ENCODE data around the gene NCS1. TPM values are rescaled to one million over a fixed set of nuclear protein-coding genes. Genes with fewer than 3 reads are reported as not detected.

The NCS1 gene
- total RNA-seq = 10 to 100 TPM in 1 of 2 experiments, 1 to 10 TPM in 1; 4.0 to 16.9 TPM

DNA sequence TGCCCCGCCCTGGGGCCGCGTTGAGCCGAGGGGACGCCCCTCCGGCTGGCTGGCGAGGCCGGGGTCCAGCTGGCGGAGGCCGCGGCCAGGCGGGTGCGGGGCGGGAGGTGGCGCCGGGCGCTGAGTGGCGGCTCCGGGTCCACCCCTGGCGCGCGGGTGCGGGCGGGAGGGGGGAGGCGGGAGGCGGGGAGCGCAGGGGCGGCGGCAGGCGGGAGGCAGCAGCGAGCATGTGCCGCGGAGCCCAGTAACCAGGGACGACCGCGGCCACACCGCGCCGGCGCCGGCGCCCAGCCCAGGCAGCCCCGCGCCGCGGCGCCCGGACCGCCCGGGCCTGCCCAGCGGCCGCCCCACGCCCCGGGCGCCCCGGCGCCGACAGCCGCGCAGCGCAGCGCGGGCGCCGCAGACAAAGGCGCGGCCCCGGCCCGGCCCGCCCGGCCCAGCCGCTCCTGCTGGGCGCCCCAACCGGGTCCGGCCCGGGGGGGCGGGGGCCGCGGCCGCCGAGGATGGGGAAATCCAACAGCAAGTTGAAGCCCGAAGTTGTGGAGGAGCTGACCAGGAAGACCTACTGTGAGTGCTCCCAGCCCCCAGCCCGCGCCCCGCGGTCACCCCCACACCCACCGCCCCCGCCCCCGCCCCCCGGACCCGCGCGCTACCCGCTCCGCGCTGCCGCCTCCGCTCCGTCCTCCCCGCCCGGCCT lies at the start of gene NCS1:
Gene NCS1, plus strand, starts transcription at position 244 of the 697 bp plus-strand sequence. Its CDS starts 260 bp downstream, at position 504.
- H3K27me3 Mint-ChIP-seq = peaks cover 27% of the 10 kb centered on the region
- CTCF ChIA-PET = no interaction called here
- H3K36me3 Mint-ChIP-seq = no peaks in the 10 kb centered on the region
- peak; percentile 77 for ATAC-seq
- H3K9me3 Mint-ChIP-seq (ENCODE audit: low read depth) = no peaks in the 10 kb centered on the region
- peak within 1 kb of the TSS; percentile 6 for H3K27ac Mint-ChIP-seq
- DNase-seq = peak; percentile 53
- peaks cover 11% of the 10 kb centered on the region for H3K4me1 Mint-ChIP-seq
- H3K4me3 Mint-ChIP-seq = peak within 1 kb of the TSS; percentile 69

DNA sequence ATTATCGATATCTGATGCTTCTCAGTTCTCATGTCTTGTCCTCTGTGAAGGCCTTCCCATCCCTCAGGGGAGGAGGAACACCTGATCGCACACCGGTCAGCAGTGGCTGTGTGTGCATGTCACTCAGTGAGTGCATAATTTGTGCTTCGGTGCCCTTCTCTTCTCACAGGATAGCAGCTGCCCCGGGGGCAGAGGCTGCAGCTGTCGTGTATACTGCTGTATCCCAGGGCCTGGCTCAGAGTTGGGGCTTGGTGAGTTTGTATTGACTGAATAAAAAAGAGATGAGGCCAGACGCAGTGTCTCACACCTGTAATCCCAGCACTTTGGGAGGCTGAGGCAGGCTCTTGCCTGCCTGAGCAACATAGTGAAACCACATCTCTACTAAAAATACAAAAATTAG lies 49.7 kb upstream of the NCS1 start:
- no peak overlapping the region for H3K4me3 Mint-ChIP-seq
- peaks cover 14% of the 10 kb centered on the region for H3K4me1 Mint-ChIP-seq
- CTCF ChIA-PET = interaction anchor here (1.0 to 2.2 kb wide), 3 partner anchors 13 to 114 kb away, joined by 5 to 8 read pairs (median 7); no protein-coding TSS in a partner anchor
- no peak overlapping the region for H3K27ac Mint-ChIP-seq
- ATAC-seq = no peak
- H3K36me3 Mint-ChIP-seq = peaks cover 7% of the 10 kb centered on the region
- no peaks in the 10 kb centered on the region for H3K27me3 Mint-ChIP-seq
- DNase-seq = no peak
- no peaks in the 10 kb centered on the region for H3K9me3 Mint-ChIP-seq (ENCODE audit: low read depth)

DNA sequence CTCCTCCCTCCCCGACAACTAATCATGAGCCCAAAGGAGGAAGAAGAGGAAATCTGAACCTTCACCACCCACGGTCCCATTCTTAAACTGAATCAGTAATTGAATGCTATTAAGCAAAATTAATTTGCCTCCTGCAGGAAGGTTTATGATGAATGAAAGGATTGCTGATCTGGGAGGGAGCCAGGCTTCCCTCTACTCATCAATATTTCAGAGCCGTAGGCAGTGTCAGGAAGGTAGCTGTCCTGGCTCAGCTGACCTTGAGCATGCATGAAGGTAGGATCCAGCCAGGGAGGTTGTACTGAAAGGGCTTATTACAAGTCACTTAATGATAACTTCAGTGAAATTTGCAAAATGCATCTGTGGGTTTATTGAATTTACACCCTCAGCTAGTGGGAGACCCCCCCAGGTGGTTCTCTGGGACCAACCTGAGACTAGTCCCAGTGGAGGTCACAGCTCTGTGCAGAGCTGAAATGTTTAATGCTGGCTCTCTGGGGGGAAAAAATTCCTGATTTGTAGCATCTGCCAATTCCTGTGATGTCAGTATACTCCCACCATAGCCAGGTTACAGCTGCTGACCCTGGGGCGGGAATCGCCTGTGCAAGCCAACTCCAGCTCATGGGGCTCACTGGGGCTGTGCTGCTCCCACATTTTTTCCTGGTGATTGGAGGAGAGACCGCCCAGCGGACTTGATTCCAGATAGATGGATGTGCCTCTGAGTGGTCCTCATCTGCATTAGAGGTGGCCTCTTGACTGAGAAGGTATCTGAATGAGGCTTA lies 47.9 kb upstream of the NCS1 start:
- CTCF ChIA-PET = interaction anchor here (0.7 to 2.9 kb wide), 5 partner anchors 17 to 996 kb away, joined by 3 to 12 read pairs (median 4); no protein-coding TSS in a partner anchor
- Mint-ChIP-seq H3K9me3 (ENCODE audit: low read depth) (no peaks in the 10 kb centered on the region), H3K4me1 (peaks cover 28% of the 10 kb centered on the region), H3K27me3 (no peaks in the 10 kb centered on the region), H3K27ac (no peak overlapping the region), H3K4me3 (no peak overlapping the region), H3K36me3 (peaks cover 17% of the 10 kb centered on the region)
- no peak for DNase-seq
- no peak for ATAC-seq

DNA sequence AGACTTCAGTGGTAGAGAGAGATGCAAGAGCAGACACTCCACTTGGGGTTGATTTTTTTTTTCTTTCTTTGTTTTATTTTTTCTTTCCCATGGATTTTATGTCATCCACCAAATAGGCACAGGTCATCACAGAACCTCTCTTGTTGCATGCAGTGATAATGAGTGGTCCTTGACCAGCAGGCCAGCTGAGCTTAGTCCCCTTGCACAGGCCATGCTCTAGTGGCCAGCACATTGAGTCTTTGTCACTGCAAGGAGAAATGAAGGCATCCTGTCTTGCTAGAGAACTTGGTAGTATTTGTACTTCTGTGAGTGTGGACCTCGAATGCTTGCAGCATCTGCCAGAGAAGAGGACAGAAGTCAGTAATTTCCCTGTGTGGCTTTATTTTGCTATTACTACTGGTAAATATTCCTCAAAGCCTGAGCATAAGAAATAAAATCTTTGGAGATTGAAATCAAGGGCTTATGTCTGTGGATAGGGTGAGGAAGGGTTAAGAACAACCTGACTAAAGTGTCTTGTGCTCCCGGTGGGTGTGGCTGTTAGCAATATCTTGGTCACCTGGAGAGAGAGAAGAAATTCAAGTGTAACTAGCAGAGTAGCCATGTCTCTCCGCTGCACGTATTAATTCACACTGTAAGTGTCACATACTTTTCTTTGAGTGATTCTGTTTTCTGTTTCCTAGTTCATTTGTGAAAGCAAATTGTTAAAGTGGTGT lies 45.3 kb upstream of the NCS1 start:
- Mint-ChIP-seq H3K9me3 (ENCODE audit: low read depth) (no peaks in the 10 kb centered on the region), H3K27ac (peak overlapping the region; percentile 52), H3K4me3 (no peak overlapping the region), H3K27me3 (no peaks in the 10 kb centered on the region), H3K4me1 (peaks cover 51% of the 10 kb centered on the region), H3K36me3 (peaks cover 34% of the 10 kb centered on the region)
- CTCF ChIA-PET = interaction anchor here (2.7 to 2.9 kb wide), 2 partner anchors 14 to 20 kb away, joined by 12 to 13 read pairs; no protein-coding TSS in a partner anchor
- ATAC-seq = no peak
- DNase-seq = no peak

DNA sequence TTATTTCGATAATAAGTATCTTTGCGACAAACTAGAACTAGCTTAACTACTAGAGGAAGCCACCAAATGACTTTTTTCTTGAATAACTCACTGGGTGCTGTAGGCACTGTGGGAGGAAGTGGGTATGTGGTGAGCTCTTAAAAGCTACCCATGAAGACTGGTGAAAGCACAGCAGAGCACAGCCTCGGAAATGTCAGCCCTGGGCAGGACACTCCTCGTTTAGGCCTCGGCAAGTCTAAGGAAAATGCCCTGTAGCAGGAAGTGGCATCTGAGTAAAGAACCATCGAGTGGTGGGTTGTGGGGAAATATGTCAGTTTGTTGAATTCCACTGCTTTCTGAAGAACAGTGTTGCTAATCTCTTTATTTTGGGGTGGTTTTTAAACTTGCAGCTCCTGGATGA lies 44.0 kb upstream of the NCS1 start:
- peak; percentile 81 for ATAC-seq
- H3K4me1 Mint-ChIP-seq = peaks cover 51% of the 10 kb centered on the region
- DNase-seq = peak; percentile 93
- CTCF ChIA-PET = interaction anchor here (0.9 to 3.2 kb wide), 9 partner anchors 9 to 390 kb away, joined by 3 to 28 read pairs (median 8); no protein-coding TSS in a partner anchor
- no peaks in the 10 kb centered on the region for H3K27me3 Mint-ChIP-seq
- peak overlapping the region; percentile 99 for H3K27ac Mint-ChIP-seq
- H3K36me3 Mint-ChIP-seq = peaks cover 36% of the 10 kb centered on the region
- H3K4me3 Mint-ChIP-seq = peak overlapping the region; percentile 62
- no peaks in the 10 kb centered on the region for H3K9me3 Mint-ChIP-seq (ENCODE audit: low read depth)

DNA sequence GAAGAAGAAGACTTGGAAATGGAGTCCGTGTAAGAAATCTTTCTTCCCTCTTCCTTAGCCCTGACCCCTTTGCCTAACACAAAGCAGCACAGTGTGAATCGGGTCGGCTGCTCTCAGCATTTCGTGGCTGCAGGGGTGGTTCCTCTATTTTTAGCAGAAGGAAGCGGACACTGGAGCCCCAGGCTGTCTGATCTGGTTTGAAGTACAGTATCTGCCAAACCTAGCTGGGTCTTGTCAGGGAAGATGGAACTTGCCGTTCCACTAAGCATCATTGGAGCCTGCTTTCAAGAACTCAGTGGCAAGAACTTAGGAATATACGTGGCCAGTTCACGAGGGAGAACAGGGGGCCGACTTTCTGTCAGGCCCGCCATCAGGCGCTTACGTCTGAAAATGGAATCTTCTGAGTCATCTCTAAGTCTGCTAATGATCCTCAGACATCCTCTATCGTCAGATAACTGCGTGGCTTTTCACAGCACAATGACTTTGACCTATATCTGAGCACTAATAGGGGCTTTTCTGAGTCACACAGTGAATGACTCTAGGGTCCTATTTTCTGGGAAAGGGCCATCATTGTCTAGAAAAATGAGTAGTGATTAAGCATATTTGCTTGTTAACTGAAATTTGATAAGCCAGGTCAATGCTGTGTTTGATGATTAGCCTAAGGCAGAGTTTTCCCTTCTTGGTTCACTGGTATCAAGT lies 43.3 kb upstream of the NCS1 start:
- peak overlapping the region; percentile 62 for H3K4me3 Mint-ChIP-seq
- peaks cover 39% of the 10 kb centered on the region for H3K36me3 Mint-ChIP-seq
- no peaks in the 10 kb centered on the region for H3K9me3 Mint-ChIP-seq (ENCODE audit: low read depth)
- no peaks in the 10 kb centered on the region for H3K27me3 Mint-ChIP-seq
- ATAC-seq (peak; percentile 83), DNase-seq (peak; percentile 81)
- H3K4me1 Mint-ChIP-seq = peaks cover 51% of the 10 kb centered on the region
- CTCF ChIA-PET = interaction anchor here (1.1 to 3.2 kb wide), 8 partner anchors 10 to 391 kb away, joined by 3 to 28 read pairs (median 8); no protein-coding TSS in a partner anchor
- peak overlapping the region; percentile 99 for H3K27ac Mint-ChIP-seq

DNA sequence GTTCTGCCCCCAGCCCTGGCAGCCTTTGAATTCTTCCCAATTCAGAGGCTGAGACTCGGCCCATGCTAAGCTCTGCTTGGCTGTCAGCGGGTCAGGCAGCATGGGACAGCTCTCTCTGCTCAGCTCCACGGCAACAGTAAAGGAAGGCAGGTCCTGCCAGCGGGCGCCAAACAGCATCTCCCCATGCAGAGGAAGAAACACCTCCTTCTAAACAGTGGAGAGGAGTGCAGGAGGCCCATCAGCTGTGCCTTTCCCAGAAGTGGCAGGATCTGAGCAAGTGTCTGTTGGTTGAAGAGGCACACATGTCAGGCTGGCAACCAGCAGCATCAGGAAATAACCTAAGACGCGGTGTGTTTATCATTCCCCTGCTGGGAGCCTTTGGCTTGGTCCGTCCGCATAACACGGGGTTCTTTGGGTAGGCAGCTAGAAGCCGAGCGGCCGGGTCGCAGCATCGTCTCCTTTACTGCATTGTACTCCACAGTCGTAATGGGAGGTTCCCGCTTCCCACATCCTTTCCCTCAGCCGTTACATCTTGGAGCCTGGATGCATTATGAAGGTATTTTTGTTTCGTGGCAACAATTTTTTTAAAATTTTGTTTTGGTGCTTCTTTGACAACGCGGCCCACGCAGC lies 42.7 kb upstream of the NCS1 start:
- peaks cover 41% of the 10 kb centered on the region for H3K36me3 Mint-ChIP-seq
- H3K4me3 Mint-ChIP-seq = peak overlapping the region; percentile 62
- no peaks in the 10 kb centered on the region for H3K9me3 Mint-ChIP-seq (ENCODE audit: low read depth)
- CTCF ChIA-PET = interaction anchor here (0.8 to 3.2 kb wide), 5 partner anchors 14 to 107 kb away, joined by 4 to 28 read pairs (median 13); no protein-coding TSS in a partner anchor
- H3K27me3 Mint-ChIP-seq = no peaks in the 10 kb centered on the region
- ATAC-seq (no peak), DNase-seq (peak; percentile 58)
- H3K4me1 Mint-ChIP-seq = peaks cover 49% of the 10 kb centered on the region
- peak overlapping the region; percentile 99 for H3K27ac Mint-ChIP-seq

DNA sequence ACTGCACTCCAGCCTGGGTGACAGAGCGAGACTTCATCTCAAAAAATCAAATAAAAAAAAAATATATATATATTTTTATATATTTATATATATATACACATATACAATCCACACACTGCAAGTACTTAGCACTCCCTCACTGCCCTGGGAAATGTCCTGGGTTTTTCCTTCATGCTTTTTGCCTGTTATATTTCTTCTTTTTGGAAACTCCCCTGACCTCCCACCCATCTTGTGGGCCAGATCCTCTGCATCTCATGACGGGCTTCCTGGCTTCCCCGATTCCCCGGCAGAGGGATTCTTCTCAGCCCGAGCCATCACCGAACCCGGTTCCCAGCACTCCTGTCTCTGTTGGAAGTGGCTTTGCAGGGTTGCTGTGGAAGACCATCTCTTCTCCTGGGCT lies 39.5 kb upstream of the NCS1 start:
- no peaks in the 10 kb centered on the region for H3K27me3 Mint-ChIP-seq
- H3K9me3 Mint-ChIP-seq (ENCODE audit: low read depth) = no peaks in the 10 kb centered on the region
- H3K27ac Mint-ChIP-seq = no peak overlapping the region
- H3K4me1 Mint-ChIP-seq = peaks cover 53% of the 10 kb centered on the region
- H3K36me3 Mint-ChIP-seq = peaks cover 66% of the 10 kb centered on the region
- DNase-seq (no peak), ATAC-seq (no peak)
- CTCF ChIA-PET = no interaction called here
- H3K4me3 Mint-ChIP-seq = no peak overlapping the region

DNA sequence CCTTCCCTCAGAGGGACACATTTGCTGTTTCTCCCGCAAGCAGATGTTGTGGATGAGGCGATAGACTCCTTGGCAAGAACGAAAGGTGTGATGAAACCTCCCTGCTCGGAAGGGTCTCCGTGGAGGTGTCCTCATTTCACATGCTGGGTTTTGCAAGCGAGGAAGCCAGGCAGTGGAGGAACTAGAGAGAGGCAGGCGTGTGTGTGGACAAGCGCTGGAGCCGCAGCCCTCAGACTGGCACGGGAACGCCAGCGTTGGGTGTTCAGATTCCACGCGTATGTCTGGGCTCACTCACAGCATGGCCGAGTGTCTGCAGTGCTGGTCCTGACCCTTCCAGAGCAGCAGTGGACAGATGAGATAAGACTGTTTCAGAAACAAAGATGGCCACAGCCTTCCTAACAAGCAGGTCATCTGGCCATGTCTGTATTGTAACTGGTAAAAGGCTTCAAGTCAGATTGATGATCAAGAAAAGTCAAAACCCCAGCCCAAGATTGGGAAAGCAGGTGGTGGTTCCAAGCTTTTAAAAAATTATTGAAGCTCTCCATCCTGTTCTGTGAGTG lies 35.0 kb upstream of the NCS1 start:
- H3K27me3 Mint-ChIP-seq = no peaks in the 10 kb centered on the region
- H3K27ac Mint-ChIP-seq = no peak overlapping the region
- no peaks in the 10 kb centered on the region for H3K9me3 Mint-ChIP-seq (ENCODE audit: low read depth)
- DNase-seq (no peak), ATAC-seq (no peak)
- peaks cover 44% of the 10 kb centered on the region for H3K36me3 Mint-ChIP-seq
- peaks cover 50% of the 10 kb centered on the region for H3K4me1 Mint-ChIP-seq
- CTCF ChIA-PET = no interaction called here
- no peak overlapping the region for H3K4me3 Mint-ChIP-seq

DNA sequence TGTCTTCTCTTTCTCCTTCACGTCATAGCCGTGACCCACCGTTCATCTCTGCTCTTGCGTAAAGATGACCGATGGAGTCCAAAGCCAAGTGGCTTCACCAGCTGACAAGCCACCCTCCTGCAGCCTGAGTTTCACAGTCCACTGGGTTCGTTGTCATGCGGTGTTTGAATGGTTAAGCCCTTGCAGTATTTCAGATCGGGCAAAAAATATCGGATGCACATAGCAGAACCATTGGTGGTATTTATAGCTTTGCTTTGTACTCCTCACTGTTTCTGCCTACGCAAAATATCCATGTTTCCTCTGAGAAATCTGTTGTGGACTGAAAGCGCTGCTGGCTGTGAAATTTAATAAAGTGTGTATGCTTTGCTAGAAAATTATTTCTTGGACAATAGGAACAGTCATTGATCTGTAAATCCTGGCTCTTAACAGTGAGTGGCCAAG lies 34.5 kb upstream of the NCS1 start:
- Mint-ChIP-seq H3K27ac (no peak overlapping the region), H3K4me3 (no peak overlapping the region), H3K36me3 (peaks cover 44% of the 10 kb centered on the region), H3K4me1 (peaks cover 50% of the 10 kb centered on the region), H3K9me3 (ENCODE audit: low read depth) (no peaks in the 10 kb centered on the region), H3K27me3 (no peaks in the 10 kb centered on the region)
- no peak for ATAC-seq
- no peak for DNase-seq
- CTCF ChIA-PET = no interaction called here

DNA sequence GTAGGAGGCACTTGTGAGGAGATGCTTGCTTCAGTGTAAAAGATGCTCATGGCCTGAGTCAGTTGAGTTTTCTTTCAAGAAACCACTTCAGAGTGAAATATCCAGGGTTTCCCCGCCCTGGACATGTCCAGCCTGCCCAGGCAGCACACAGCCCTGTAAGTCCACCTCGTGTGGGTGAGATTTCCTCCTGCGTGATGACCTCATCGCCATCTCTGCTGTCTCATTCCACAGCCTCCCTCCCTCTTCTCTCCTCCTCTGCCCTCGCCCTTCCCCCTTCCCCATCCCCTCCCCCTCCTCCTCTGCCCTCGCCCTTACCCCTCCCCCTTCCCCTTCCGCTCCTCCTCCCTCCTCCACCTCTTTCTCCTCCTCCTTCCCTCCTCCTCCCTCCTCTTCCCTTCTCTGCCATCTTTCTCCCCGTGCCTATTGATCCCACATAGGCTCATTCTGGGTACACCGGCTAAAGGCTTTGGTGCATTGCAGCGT lies 34.0 kb upstream of the NCS1 start:
- peaks cover 52% of the 10 kb centered on the region for H3K4me1 Mint-ChIP-seq
- ATAC-seq = no peak

DNA sequence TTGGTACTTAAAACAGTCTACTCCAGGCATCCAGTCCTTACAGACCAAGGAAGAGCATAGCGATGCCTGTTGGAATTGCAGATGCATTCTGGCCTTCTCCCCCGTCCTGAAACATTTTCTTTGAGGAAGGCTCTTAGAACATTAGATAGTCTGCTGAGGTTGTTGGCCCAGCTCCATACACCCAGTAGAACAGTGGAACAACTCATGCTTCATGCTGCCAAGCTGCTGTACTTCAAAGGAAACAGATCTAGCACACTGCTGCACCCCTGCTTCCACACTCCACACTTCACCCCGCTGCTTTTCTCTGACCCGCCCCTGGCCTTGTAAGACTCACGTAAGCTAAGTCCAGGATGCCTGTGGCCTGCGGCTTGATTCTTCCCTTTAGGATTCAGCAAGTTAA lies 33.4 kb upstream of the NCS1 start:
- DNase-seq (no peak), ATAC-seq (no peak)
- Mint-ChIP-seq H3K36me3 (peaks cover 38% of the 10 kb centered on the region), H3K4me1 (peaks cover 57% of the 10 kb centered on the region), H3K27me3 (peaks cover 7% of the 10 kb centered on the region), H3K9me3 (ENCODE audit: low read depth) (no peaks in the 10 kb centered on the region), H3K4me3 (no peak overlapping the region), H3K27ac (no peak overlapping the region)
- CTCF ChIA-PET = interaction anchor here (0.9 kb wide), 1 partner anchor 11 kb away, joined by 3 read pairs; no protein-coding TSS in a partner anchor

More for the DNA sequence above, 34.0 kb upstream of the NCS1 start:
- Mint-ChIP-seq H3K36me3 (peaks cover 40% of the 10 kb centered on the region), H3K9me3 (ENCODE audit: low read depth) (no peaks in the 10 kb centered on the region), H3K27me3 (peaks cover 1% of the 10 kb centered on the region), H3K27ac (no peak overlapping the region), H3K4me3 (no peak overlapping the region)
- no peak for DNase-seq
- CTCF ChIA-PET = no interaction called here

Data from activated CD8-positive, alpha-beta memory T cell treated with anti-CD3 and anti-CD28 coated beads, Interleukin-2, amount 10 ng/mL, durations not matched to agents 7 days and 5 days (primary cell).